Measurements from ENCODE around the gene DIPK2B.

Gene DIPK2B, protein sequence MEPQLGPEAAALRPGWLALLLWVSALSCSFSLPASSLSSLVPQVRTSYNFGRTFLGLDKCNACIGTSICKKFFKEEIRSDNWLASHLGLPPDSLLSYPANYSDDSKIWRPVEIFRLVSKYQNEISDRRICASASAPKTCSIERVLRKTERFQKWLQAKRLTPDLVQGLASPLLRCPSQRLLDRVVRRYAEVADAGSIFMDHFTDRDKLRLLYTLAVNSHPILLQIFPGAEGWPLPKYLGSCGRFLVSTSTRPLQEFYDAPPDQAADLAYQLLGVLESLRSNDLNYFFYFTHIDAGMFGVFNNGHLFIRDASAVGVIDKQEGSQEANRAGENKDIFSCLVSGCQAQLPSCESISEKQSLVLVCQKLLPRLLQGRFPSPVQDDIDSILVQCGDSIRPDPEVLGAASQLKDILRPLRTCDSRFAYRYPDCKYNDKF

GRCh38 chrX:45200741-45201234 lies at the start of gene DIPK2B:
TSS of gene DIPK2B (minus strand) at chrX:45200876. CDS start at chrX:45200826, 50 bp downstream.
- DNase-seq (ENCODE audit: low read depth): no peak

DNA sequence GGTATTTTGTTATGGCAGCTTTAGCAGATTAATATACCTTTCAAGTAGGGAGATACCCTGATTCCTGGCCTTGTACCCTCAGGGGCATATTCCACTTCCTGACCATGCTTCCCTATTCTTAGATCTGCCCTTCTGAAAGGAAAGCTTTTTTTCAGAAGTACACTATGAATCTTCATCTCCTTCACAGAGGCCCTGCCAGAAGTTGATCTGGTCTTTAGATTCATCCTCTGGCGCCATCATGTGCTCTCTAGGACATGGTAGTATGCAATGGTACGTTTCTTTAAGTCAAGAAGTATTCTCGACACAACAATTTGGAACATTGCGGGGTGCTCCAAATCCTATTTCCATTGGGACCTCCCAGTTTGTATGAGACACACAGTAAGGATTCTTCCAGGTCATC lies 39.6 kb upstream of the DIPK2B start:
- no peak for DNase-seq (ENCODE audit: low read depth)

- DNase-seq (ENCODE audit: low read depth): no peak
Measured at GRCh38 chrX:45238489-45238888, 37.8 kb upstream of the DIPK2B start.

GRCh38 chrX:45233531-45233930 lies 32.9 kb upstream of the DIPK2B start:
- DNase-seq (ENCODE audit: low read depth): no peak

GRCh38 chrX:45232139-45232538 lies 31.5 kb upstream of the DIPK2B start:
- no peak for DNase-seq (ENCODE audit: low read depth)

GRCh38 chrX:45230410-45230809 lies 29.7 kb upstream of the DIPK2B start:
- DNase-seq (ENCODE audit: low read depth): no peak

DNA sequence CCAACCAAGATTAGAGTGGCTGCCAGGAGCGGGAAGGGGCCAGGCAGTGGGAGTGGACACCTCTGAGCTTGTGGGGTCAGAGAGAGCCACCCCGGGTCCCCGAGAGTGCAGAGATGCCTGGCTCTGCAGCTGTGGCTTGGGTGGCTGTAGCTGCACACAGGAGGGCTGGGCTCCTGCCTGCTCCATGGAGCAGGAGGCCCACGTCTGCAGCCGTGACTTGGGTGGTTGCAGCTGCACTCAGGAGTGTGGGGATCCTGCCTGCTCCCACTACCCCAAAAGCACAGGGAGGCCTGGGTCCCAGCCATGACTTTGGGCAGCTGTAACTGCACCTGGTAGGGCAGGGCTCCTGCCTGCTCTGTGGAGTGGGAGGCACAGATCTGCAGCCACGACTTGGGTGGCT lies 28.7 kb upstream of the DIPK2B start:
- no peak for DNase-seq (ENCODE audit: low read depth)

GRCh38 chrX:45228126-45228525 lies 27.4 kb upstream of the DIPK2B start:
- no peak for DNase-seq (ENCODE audit: low read depth)

DNA sequence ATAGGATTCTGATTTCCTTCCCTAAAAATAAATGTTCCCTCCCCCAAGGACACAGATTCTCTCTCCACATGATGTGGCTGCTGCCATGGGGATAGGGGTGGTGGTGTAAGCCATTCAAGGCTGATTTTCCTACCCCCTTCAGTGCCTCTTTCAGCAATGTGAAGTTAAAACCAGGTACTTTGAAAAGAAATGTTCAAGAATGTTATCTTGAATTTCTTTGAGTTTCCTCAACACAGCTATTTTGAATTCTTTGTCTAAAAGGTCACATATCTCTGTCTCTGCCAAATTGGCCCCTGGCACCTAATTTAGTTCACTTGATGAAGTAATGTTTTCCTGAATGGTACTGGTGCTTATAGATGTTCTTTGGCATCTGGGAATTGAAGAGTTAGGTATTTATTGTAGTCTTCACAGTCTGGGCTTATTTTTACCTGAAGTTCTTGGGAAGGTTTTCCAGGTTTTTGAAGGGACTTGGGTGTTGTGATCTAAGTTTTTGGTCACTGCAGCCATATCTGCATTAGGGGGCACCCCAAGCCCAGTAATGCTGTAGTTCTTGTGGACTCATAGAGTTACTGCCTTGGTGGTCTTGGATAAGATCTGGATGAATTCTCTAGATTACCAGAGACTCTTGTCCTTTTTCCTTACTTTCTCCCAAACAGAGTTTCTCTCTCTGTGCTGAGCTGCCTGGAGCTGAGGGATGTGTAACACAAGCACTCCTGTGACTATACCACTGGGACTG lies 7.6 kb upstream of the DIPK2B start:
- DNase-seq (ENCODE audit: low read depth): no peak

- DNase-seq (ENCODE audit: low read depth): no peak
Measured at GRCh38 chrX:45202171-45202570, 1.5 kb upstream of the DIPK2B start.

DNA sequence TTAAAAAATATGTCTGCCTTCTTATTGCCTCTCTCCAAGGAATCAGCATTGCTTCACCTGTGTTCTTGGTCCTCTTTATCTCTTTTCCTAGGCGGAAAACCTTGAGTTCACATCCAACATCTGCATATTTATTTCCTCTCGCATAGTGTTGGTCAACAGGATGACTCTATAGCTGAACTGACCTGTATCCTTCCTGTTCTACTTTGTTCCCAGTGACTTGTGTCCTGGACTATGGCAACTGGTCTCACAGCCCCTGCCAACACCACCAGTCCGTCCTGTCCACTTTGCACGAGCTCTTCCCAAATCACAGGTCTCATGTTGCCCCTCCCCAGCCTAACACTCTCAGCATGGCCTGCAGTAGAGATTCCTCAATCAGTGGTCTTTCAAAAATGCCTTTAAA lies 2.0 kb downstream of the DIPK2B start:
- no peak for DNase-seq (ENCODE audit: low read depth)

DNA sequence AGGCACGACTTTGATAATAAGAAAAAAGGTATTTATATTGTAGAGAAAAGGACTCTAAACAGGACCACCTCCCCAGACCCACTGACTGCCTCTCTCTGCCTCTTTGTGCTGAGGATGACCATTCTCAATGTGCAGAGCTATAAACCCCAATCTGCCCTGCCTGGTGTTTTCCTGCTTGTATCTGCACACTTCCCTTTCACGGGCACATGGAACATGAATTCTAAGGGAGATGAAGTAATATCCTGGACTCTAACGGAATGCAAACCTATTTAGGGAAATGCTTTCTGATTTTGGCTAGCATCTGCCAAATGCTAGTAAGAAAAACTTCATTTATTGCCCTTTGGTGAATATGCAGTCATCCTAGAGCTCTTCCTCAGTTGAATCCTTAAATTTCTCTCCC lies 2.4 kb downstream of the DIPK2B start:
- DNase-seq (ENCODE audit: low read depth): no peak

DNA sequence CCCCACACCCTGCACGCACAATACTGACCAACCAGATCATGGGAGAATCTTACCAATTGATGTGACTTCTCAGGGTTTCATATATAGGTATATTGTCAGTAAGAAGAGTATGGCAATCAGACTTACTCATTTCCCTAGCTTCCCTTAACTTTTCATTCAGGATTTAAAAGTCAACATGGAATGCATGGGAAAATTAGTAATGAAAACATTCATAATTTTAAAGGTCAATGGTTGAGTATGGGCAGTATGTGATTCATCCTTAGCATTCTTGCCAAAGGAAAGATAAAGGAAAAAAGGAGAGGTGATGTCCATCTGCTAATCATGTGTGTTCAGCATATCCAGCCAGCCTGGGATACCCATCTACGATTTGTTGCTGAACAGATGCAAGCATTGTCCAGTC lies 4.0 kb downstream of the DIPK2B start:
- DNase-seq (ENCODE audit: low read depth): no peak

DNA sequence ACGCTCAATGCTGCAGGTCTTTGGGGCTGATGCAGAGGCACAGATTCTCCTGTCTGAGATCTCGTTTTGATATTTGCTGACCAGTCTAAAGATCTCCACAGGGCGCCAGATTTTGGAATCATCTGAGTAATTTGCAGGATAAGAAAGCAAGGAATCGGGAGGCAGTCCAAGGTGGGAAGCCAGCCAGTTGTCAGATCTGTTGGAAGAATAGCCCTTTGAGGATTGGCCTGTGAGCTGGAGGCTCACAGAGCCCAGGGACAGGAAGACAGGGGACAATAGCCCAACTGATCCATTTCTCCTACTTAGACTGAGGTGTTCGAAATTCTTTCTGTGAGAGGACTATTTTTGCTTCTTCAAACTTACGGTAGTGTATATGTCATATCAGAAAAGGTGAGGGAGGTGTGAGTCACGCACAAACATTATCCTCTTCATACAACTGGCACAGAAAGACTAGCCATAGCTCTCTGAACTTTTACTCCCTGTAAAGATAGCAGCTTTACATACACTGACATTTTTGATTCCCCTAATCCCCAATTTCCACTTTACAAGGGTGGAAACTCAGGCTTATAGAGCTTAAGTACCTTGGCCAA lies 8.8 kb downstream of the DIPK2B start:
- no peak for DNase-seq (ENCODE audit: low read depth)

- no peak for DNase-seq (ENCODE audit: low read depth)
Measured at GRCh38 chrX:45191383-45191782, 9.3 kb downstream of the DIPK2B start.

DNA sequence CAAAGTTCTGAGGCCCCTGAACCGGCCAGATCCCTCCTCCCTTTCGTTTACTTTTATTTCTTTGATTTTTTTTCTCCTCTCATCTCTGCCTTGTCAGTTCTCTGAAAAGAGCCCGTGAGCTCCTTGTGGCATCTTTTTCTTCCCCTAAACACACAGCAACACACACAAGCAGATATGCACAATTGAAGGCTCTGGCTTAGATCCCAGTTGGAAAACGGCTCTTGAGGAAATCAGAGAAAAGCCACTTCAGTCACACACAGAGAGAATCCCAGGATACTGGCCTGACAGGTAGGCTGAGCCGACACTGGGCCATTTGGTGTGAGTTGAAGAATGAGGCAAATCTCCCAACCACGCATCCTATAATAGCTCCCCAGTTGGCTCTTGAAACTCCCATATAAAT lies 12.9 kb downstream of the DIPK2B start:
- DNase-seq (ENCODE audit: low read depth): no peak

DNA sequence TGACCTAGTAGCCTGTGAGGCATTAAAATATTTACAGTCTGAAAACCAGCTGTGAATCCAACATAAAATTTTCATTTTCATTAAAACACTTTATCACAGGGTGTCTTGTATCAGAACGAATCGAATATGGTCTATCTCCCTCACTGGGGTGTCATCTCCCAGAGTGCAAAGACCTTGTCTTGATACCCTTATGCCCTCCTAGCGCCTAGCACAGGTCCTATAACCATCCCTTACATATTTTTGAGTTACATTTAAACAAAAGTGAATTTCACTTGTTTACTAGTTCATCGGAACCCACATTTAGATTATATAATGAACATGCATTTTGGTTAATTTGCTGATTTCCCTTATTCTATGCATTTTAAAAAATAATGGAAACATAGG lies 14.0 kb downstream of the DIPK2B start:
- DNase-seq (ENCODE audit: low read depth): no peak

DNA sequence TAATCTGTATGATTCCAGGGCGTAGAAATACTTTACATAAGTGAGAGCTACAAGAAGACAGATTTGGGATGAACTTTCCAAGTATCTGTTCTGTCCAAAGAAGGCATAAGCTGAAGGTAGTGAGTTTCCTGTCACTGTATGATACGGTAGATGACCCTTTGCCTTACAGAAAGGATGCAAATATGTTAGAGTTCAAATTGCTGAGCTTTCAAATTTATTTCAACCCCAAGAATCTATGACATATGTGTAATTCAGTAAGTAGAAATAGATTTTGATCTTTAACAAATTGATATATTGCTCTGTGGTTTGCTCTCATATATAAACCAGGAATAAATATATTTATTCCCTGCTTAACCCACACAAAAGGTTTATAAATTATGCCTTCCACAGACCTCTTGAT lies 16.5 kb downstream of the DIPK2B start:
- no peak for DNase-seq (ENCODE audit: low read depth)

DNA sequence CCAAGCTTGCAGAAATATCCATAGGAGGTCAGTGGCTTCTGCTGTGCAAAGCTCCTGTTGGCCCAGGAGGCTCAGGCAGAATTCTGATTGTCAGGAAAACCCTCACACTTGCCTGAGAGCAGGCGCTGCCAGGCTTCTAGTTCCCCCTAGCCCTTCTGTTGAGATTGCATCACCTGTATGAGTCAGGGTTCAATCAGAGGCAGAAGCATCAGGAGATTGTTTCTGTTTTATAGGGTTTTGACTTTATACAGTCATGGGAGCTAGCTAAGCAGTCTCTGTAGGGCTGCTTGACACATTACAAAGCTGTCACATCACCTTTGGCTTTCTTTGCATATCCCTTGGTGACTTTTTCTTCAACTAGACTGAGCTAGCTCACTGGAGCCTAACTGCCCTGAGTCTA lies 27.8 kb downstream of the DIPK2B start:
- no peak for DNase-seq (ENCODE audit: low read depth)

- no peak for DNase-seq (ENCODE audit: low read depth)
Measured at GRCh38 chrX:45166781-45167180, 33.9 kb downstream of the DIPK2B start.

DNA sequence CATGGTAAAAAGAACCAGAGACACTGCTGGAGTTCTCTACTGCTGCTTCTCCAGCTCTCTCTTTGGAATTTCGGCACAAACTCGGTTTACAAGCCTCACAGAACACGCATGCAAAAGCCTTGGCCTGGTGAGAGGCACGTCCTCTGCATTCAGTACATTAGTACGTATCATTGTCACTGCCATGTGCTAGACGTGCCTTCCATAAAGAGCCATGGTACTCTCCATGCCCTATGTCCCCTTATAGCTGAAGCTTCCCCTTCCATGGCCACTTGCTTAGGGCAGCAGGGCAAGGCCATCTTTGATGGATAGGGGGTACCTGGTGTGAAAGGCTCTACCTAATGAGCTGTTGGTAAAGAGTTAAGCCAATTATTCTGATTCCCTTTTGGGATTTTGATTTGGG lies 35.0 kb downstream of the DIPK2B start:
- no peak for DNase-seq (ENCODE audit: low read depth)

DNA sequence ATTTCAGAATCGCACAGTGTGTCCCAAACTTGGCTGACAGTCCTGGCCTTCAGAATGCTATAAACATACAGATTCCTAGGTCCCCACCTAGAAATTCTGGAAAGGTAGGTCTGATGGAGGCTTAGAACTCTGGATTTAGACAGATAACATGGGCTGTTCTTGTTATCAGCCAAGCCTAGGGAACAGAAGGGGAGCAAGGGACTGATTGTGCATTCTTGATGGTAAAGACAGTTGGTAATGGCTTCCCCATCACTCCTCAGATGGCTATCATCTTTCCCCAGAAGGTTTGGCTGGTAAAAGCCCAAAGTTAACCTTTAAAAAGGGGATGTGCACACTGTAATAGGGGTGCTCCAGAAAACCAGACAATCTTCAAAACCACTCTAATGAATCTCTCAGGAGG lies 35.7 kb downstream of the DIPK2B start:
- DNase-seq (ENCODE audit: low read depth): no peak

DNA sequence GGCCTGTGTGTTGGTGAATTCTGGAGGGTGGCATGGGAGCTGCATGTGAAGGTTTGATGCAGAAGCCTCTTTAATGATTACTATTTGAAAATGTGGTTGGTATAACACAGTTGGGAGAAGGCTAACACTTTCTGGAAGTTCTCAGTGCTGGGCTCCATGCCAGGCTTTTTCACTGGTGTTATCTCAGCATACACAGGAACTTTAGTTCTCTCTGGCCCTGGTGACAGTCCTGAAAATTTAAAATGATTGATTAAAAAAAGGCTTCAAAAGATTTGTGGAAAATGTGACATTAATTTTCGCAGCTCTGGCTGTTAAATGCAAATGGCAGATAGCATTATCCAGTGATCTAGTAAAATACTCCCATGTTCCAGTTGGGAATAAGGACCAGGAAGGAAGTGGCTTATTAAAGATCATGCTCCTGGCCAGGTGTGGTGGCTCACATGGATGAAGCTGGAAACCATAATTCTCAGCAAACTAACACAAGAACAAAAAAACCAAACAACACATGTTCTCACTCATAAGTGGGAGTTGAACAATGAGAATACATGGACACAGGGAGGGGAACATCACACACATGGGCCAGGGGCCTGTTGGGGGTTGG lies 36.6 kb downstream of the DIPK2B start:
- no peak for DNase-seq (ENCODE audit: low read depth)

All from activated T-cell treated with anti-CD3 and anti-CD28 coated beads for 1 hour (primary cell).